GM13976 (cell line): ENCODE results near the gene INTS6.

Experiments
- DNase-seq: peaks from one replicate; pipeline ENCODE4 v3.0.0; 2012; ENCODE audit warnings: low spot score
- CTCF ChIP-seq: IDR thresholded peaks from 2 replicates; pipeline ENCODE4 v1.5.1; 2012; ENCODE audit warnings: borderline replicate concordance, mild to moderate bottlenecking; ENCODE audit not compliant: insufficient read depth; ENCODE audit errors: extremely low read depth, missing control alignments, control extremely low read depth
- in situ Hi-C: fragments of 300-500 bp; cut with MboI; formaldehyde crosslinking; loops from one replicate; pipeline ENCODE4 v1.12.0; 2022; ENCODE audit warnings: low sequenced_read_pairs, mixed read lengths, inconsistent platforms; ENCODE audit not compliant: unreplicated experiment

INTS6 gene

GRCh38 chr13:51477653-51478324 is 25.0 kb upstream of the INTS6 start:
- no peak for DNase-seq
- TF ChIP-seq CTCF: no peak
- in situ Hi-C loops: no loop called here

- in situ Hi-C loops: no loop called here
- no peak for TF ChIP-seq CTCF
Measured at GRCh38 chr13:51477149-51477548, 24.3 kb upstream of the INTS6 start.

GRCh38 chr13:51475727-51476501 is 23.1 kb upstream of the INTS6 start:
- in situ Hi-C loops: no loop called here
- no peak for TF ChIP-seq CTCF
- DNase-seq: no peak

More at GRCh38 chr13:51477149-51477548, 24.3 kb upstream of the INTS6 start:
- no peak for DNase-seq

GRCh38 chr13:51469790-51470189 is 17.0 kb upstream of the INTS6 start:
- in situ Hi-C loops: no loop called here
- DNase-seq: no peak
- no peak for TF ChIP-seq CTCF

GRCh38 chr13:51467730-51468129 is 14.9 kb upstream of the INTS6 start:
- no peak for TF ChIP-seq CTCF
- in situ Hi-C loops: no loop called here
- DNase-seq: no peak

- in situ Hi-C loops: no loop called here
- no peak for DNase-seq
- TF ChIP-seq CTCF: no peak
Measured at GRCh38 chr13:51465124-51465523, 12.3 kb upstream of the INTS6 start.
